ES-I3 (cell line): Measurements from ENCODE around the gene SLA2.
"Not testable (repeated sequence)": the region's sequence is repeated elsewhere in the genome, so short reads cannot be mapped to it uniquely, and the experiment has no call there.

Experiments used
- H3K36me3 ChIP-seq: 2 replicates; pipeline ENCODE4 v1.6.1; 2013; ENCODE audit warnings: mild to moderate bottlenecking, low read length, control low read depth, moderate library complexity; ENCODE audit not compliant: insufficient read depth
- H3K4me1 ChIP-seq: 2 replicates; pipeline ENCODE4 v1.6.1; 2013; ENCODE audit warnings: mild to moderate bottlenecking, control low read depth, low read length; ENCODE audit not compliant: insufficient read depth
- H3K9ac ChIP-seq: 2 replicates; pipeline ENCODE4 v1.6.1; 2013; ENCODE audit warnings: low read depth, mild to moderate bottlenecking, low read length, moderate library complexity
- H3K9me3 ChIP-seq: 2 replicates; pipeline ENCODE4 v1.6.1; 2013; ENCODE audit warnings: mild to moderate bottlenecking, low read length, moderate library complexity; ENCODE audit not compliant: control insufficient read depth, insufficient read depth

Gene SLA2

DNA sequence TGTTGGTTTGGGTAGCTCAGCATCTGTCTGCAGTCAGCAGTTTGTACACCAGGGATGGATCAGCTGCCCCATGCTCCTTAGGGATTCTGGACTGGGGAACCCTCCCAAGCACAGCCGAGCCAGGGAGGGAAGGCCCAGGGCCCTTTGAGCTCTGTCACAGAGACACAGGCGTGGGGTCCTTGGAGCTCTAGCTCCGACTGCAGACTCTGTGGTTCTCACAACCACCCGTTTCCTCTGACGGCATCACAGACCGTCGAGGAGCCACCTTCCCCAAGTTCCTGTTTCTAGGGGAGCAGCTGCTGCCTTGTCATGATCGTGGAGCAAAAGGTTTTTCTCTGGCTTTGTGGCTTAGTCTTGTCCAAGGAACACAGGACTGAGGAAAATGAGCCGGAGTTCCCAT, at the start of gene SLA2:
SLA2 (minus strand) TSS at position 199 of the 400 bp plus-strand sequence. CDS start 4,861 bp downstream, outside the sequence.
- Histone ChIP-seq H3K9me3 (no peaks in the 10 kb centered on the region), H3K36me3 (no peaks in the 10 kb centered on the region), H3K9ac (no peak within 1 kb of the TSS), H3K4me1 (peaks cover 11% of the 10 kb centered on the region)

DNA sequence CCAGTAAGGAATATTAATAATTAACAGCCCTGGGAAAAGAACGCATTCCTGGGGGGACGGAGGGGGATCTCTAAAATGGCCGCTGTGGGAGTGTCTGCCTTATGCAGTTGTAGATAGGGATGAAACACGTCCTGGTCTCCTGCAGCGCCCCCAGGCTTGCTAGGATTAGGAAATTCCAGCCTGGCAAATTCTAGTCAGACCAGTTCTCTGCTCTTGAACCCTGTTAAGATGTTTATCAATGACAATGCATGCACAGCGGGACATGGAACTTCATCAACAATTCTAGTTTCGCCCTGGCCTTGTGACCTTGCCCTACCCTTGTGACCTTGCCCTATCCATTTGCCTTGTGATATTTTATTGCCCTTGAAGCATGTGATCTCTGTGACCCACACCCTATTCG, 49.5 kb upstream of the SLA2 start:
- H3K9me3 ChIP-seq, H3K9ac ChIP-seq, H3K4me1 ChIP-seq: not testable (repeated sequence)

GRCh38 chr20:36688630-36689029, 42.6 kb upstream of the SLA2 start:
- H3K9me3 ChIP-seq, result no peaks in the 10 kb centered on the region
- H3K36me3 ChIP-seq, result no peaks in the 10 kb centered on the region
- no peak overlapping the region for H3K9ac ChIP-seq
- H3K4me1 ChIP-seq, result no peaks in the 10 kb centered on the region

More for the DNA sequence above, 49.5 kb upstream of the SLA2 start:
- not testable (repeated sequence) for H3K36me3 ChIP-seq

GRCh38 chr20:36687850-36688249, 41.9 kb upstream of the SLA2 start:
- H3K4me1 ChIP-seq, result no peaks in the 10 kb centered on the region
- H3K9me3 ChIP-seq, result no peaks in the 10 kb centered on the region
- H3K9ac ChIP-seq, result no peak overlapping the region
- no peaks in the 10 kb centered on the region for H3K36me3 ChIP-seq

DNA sequence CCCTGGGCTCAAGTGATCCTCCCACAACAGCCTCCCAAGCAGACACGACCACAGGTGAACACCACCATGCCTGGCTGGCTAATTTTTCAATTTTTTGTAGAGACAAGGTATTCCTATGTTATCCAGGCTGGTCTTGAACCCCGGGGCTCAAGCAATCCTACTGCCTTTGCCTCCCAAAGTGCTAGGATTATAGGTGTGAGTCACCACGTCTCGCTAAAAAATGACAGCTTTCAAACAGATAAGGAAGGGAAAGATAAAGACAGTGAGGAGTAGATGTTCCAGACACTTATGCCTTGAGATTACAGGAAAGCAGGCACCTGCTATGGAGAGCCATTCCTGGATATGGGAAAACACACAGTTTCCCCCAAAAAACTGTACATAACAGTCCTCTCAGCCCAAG, 40.9 kb upstream of the SLA2 start:
- Histone ChIP-seq H3K36me3 (no peaks in the 10 kb centered on the region), H3K9me3 (no peaks in the 10 kb centered on the region), H3K4me1 (no peaks in the 10 kb centered on the region), H3K9ac (no peak overlapping the region)

GRCh38 chr20:36686504-36686903, 40.5 kb upstream of the SLA2 start:
- no peak overlapping the region for H3K9ac ChIP-seq
- H3K4me1 ChIP-seq, result no peaks in the 10 kb centered on the region
- no peaks in the 10 kb centered on the region for H3K9me3 ChIP-seq
- H3K36me3 ChIP-seq, result no peaks in the 10 kb centered on the region

DNA sequence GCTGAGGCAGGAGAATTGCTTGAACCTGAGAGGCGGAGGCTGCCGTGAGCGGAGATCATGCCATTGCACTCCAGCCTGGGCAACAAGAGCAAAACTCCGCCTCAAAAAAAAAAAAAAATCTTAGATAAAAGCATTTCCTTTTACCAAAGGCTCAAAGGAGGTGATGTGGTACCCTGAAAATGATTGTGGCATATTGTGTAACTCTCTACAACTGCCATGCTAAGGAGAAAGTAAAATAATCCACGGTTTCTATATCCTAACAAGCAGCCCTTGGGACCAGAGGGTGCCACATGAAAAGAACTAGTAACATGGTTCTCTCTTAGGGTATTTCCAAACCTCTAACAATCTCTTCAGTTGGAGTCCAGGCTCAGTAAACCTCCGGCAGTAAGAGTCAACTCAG, 38.8 kb upstream of the SLA2 start:
- no peaks in the 10 kb centered on the region for H3K36me3 ChIP-seq
- no peak overlapping the region for H3K9ac ChIP-seq
- H3K4me1 ChIP-seq, result no peaks in the 10 kb centered on the region
- no peaks in the 10 kb centered on the region for H3K9me3 ChIP-seq

DNA sequence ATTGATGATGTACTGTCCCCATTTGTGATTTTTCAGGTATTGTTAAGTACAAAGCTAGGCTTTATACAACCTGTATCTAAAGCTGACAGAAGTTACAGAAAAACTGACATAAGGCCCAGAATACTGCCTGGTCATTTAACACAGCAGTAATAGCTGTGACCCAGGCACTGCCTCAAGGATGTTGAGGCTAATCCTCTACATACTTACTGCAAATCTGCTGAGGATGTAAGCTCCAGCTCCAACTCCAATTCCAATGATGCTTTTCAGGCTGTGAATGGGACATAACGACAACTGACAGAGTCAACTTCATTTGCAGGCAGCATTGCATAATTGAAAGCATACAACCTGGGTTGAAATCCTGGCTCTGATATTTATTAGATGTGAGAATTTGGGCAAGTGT, 36.3 kb upstream of the SLA2 start:
- H3K9me3 ChIP-seq, result no peaks in the 10 kb centered on the region; the same call in 1 of the 2 replicates
- H3K9ac ChIP-seq, result no peak overlapping the region
- no peaks in the 10 kb centered on the region for H3K36me3 ChIP-seq
- H3K4me1 ChIP-seq, result no peaks in the 10 kb centered on the region

GRCh38 chr20:36677422-36677771, 31.4 kb upstream of the SLA2 start:
- no peaks in the 10 kb centered on the region for H3K4me1 ChIP-seq
- H3K9me3 ChIP-seq, result no peaks in the 10 kb centered on the region; the same call in 1 of the 2 replicates
- no peaks in the 10 kb centered on the region for H3K36me3 ChIP-seq
- peak overlapping the region; percentile 32 for H3K9ac ChIP-seq

- peak overlapping the region; percentile 78 for H3K9ac ChIP-seq
- no peaks in the 10 kb centered on the region; the same call in 1 of the 2 replicates for H3K9me3 ChIP-seq
- no peaks in the 10 kb centered on the region for H3K4me1 ChIP-seq
- H3K36me3 ChIP-seq, result no peaks in the 10 kb centered on the region
Measured at GRCh38 chr20:36676701-36677421, 30.9 kb upstream of the SLA2 start.

DNA sequence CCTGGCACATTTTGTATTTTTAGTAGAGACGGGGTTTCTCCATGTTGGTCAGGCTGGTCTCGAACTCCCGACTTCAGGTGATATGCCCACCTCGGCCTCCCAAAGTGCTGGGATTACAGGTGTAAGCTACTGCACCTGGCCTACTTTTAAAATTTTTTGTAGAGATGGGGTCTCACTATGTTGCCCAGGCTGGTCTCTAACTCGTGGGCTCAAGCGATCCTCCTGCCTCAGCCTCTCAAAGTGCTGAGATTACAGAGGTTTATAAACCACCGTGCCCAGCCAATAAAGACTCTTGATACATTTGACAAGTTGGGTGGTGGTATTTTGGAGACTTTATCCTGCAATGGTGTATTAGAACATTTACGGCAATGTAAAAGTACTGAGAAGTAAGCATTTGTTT, 29.5 kb upstream of the SLA2 start:
- H3K36me3 ChIP-seq, H3K4me1 ChIP-seq, H3K9me3 ChIP-seq, H3K9ac ChIP-seq: not testable (repeated sequence)

DNA sequence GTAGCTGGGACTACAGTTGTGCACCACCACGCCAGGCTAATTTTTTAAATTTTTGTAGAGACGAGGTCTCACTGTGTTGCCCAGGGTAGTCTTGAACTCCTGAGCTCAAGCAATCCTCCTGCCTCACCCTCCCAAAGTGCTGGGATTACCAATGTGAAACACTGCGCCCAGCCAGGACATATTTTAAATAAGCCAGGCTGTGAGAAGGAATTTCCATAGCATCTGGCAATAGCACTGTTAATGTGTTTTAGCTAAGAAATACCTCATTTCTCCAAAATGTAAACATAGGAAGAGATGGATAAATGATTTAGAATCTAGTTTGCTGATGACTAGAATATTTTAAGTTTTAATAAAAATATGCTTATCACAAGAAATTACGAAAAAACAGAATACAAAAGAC, 27.0 kb upstream of the SLA2 start:
- H3K36me3 ChIP-seq, result no peaks in the 10 kb centered on the region
- no peaks in the 10 kb centered on the region for H3K9me3 ChIP-seq
- no peaks in the 10 kb centered on the region for H3K4me1 ChIP-seq
- no peak overlapping the region for H3K9ac ChIP-seq

- Histone ChIP-seq H3K9me3 (no peaks in the 10 kb centered on the region), H3K4me1 (no peaks in the 10 kb centered on the region), H3K9ac (no peak overlapping the region), H3K36me3 (no peaks in the 10 kb centered on the region; the same call in 1 of the 2 replicates)
Measured at GRCh38 chr20:36670665-36671357, 24.8 kb upstream of the SLA2 start.

GRCh38 chr20:36666181-36666740, 20.3 kb upstream of the SLA2 start:
- no peak overlapping the region for H3K9ac ChIP-seq
- no peaks in the 10 kb centered on the region for H3K4me1 ChIP-seq
- no peaks in the 10 kb centered on the region for H3K9me3 ChIP-seq
- H3K36me3 ChIP-seq, result no peaks in the 10 kb centered on the region; the same call in 1 of the 2 replicates

DNA sequence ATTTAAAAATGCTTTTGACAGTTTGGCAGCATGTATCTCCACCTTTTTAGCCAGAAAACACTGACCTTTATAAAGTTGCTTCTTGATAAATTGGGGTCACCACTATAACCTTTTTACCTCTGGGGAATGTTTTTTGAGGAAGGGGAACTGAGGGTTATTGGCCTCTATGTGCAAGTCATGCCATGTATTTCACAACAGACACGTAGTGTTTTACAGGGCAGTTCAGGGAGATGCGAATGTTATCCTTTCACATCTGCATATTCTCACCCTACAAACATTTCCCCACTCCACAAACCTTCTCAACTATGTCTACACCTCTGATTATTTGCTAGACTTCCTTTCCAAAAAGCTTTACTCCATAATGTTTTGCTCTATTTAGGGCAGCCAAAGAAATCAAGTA, 17.0 kb upstream of the SLA2 start:
- Histone ChIP-seq H3K4me1 (0 out of 2 replicates have a peak, but pooled peaks cover 4% of the 10 kb centered on the region), H3K9ac (no peak overlapping the region), H3K36me3 (no peaks in the 10 kb centered on the region; the same call in 1 of the 2 replicates)

More for the DNA sequence above, 17.0 kb upstream of the SLA2 start:
- no peaks in the 10 kb centered on the region for H3K9me3 ChIP-seq
